Measurements from ENCODE around the gene GALNT12.

GRCh38 chr9:98774746-98775145 lies 32.7 kb upstream of the GALNT12 start:
- TF ChIP-seq REST (IDR thresholded peaks at IDR 0.05; ENCODE audit: unreplicated experiment) (no peak), CTCF (conservative IDR thresholded peaks at IDR 0.05; ENCODE audit: low read depth in 2 of 2) (peak; percentile 65 to 78), ZNF331 (CRISPR knock-in tag; IDR thresholded peaks at IDR 0.05; ENCODE audit: low read depth) (no peak)
